Ascending aorta (tissue), 2 donors: Measurements from ENCODE around the gene ZBTB20. TPM values are rescaled to one million over a fixed set of nuclear protein-coding genes. Genes with fewer than 3 reads are reported as not detected.
A peak's percentile ranks its signal among the peaks of the same experiment; 100 is the strongest.

Experiments used
- DNase-seq, 2 donors: peaks; one replicate each; pipeline ENCODE4 v3.0.0-alpha.2; 2019; ENCODE audit warnings: low spot score in 2 of 2
- H3K27ac ChIP-seq, 2 donors: fragments of 200-600 bp; sonication (generic); one replicate each; pipeline ENCODE4 v1.5.1; 2016 to 2017; ENCODE audit warnings: mild to moderate bottlenecking in 1 of 2
- H3K27me3 ChIP-seq: fragments of 200-600 bp; sonication (generic); one replicate; pipeline ENCODE4 v1.5.1; 2017
- H3K36me3 ChIP-seq, 2 donors: fragments of 200-600 bp; sonication (generic); one replicate each; pipeline ENCODE4 v1.5.1; 2016
- H3K4me1 ChIP-seq, 2 donors: fragments of 200-600 bp; sonication (generic); one replicate each; pipeline ENCODE4 v1.5.1; 2016 to 2017; ENCODE audit warnings: mild to moderate bottlenecking in 1 of 2
- H3K4me3 ChIP-seq, 2 donors: fragments of 200-600 bp; sonication (generic); one replicate each; pipeline ENCODE4 v1.5.1; 2016 to 2017; ENCODE audit warnings: mild to moderate bottlenecking in 1 of 2
- H3K9me3 ChIP-seq, 2 donors: fragments of 200-600 bp; sonication (generic); one replicate each; pipeline ENCODE4 v1.5.1; 2016
- CTCF ChIP-seq, 3 experiments: fragments of 200-600 bp in 2 of 3; fragments of 450-650 bp in 1 of 3; sonication (generic) in 2 of 3; IDR thresholded peaks; one replicate each; pipeline ENCODE4 v1.5.1; 2016 to 2019; ENCODE audit warnings: antibody characterized with exemption in 3 of 3, mild to moderate bottlenecking in 1 of 3, moderate library complexity in 1 of 3
- intact Hi-C: fragments of 100-400 bp; cut with DNase I; formaldehyde crosslinking; loops from one replicate; pipeline ENCODE4 v1.15.1; 2023
- total RNA-seq: library from RNA; depleted of rRNA; stranded (reverse); fragments of >200 nt; gene quantifications from one replicate; pipeline ENCODE4 v1.1.0, GENCODE V29; 2016

The ZBTB20 gene
- total RNA-seq, 1 donor from 2014 or later: 60.3 TPM

GRCh38 chr3:114502204-114502603 lies 644.9 kb downstream of the ZBTB20 start:
- Histone ChIP-seq H3K4me1 (peaks cover 3 to 7% of the 10 kb centered on the region in 2 donors), H3K9me3 (no peaks in the 10 kb centered on the region), H3K27me3 (no peaks in the 10 kb centered on the region), H3K27ac (no peak overlapping the region), H3K4me3 (no peak overlapping the region), H3K36me3 (no peaks in the 10 kb centered on the region)
- DNase-seq: no peak
- no peak for TF ChIP-seq CTCF (IDR thresholded peaks at IDR 0.05)
- intact Hi-C loops: no loop called here

- no peak for DNase-seq
These were observed 647.1 kb downstream of the ZBTB20 start for GRCh38 chr3:114499976-114500375.

GRCh38 chr3:114498539-114499370 lies 648.3 kb downstream of the ZBTB20 start:
- no peak overlapping the region for H3K4me3 ChIP-seq
- H3K27me3 ChIP-seq: no peaks in the 10 kb centered on the region
- H3K4me1 ChIP-seq: peaks cover 3 to 10% of the 10 kb centered on the region in 2 donors
- intact Hi-C loops: no loop called here
- no peak overlapping the region for H3K27ac ChIP-seq
- no peaks in the 10 kb centered on the region for H3K9me3 ChIP-seq
- no peak for DNase-seq
- no peaks in the 10 kb centered on the region for H3K36me3 ChIP-seq
- TF ChIP-seq CTCF (IDR thresholded peaks at IDR 0.05): no peak

More at GRCh38 chr3:114499976-114500375, 647.1 kb downstream of the ZBTB20 start:
- Histone ChIP-seq H3K27ac (no peak overlapping the region), H3K4me1 (peaks cover 3 to 12% of the 10 kb centered on the region in 2 donors), H3K4me3 (no peak overlapping the region), H3K36me3 (no peaks in the 10 kb centered on the region), H3K9me3 (no peaks in the 10 kb centered on the region), H3K27me3 (no peaks in the 10 kb centered on the region)
- TF ChIP-seq CTCF (IDR thresholded peaks at IDR 0.05): no peak
- intact Hi-C loops: no loop called here

- H3K9me3 ChIP-seq: no peaks in the 10 kb centered on the region
- intact Hi-C loops: no loop called here
- peak overlapping the region in 1 of 2 donors; percentile 20 for H3K27ac ChIP-seq
- H3K4me1 ChIP-seq: peaks cover 3 to 10% of the 10 kb centered on the region in 2 donors
- no peak overlapping the region for H3K4me3 ChIP-seq
- no peaks in the 10 kb centered on the region for H3K27me3 ChIP-seq
- no peak for DNase-seq
- H3K36me3 ChIP-seq: no peaks in the 10 kb centered on the region
- TF ChIP-seq CTCF (IDR thresholded peaks at IDR 0.05): no peak
These were observed 650.2 kb downstream of the ZBTB20 start for GRCh38 chr3:114496874-114497273.

- Histone ChIP-seq H3K36me3 (no peaks in the 10 kb centered on the region), H3K4me3 (no peak overlapping the region), H3K27ac (peak overlapping the region in 1 of 2 donors; percentile 20), H3K9me3 (no peaks in the 10 kb centered on the region), H3K4me1 (peaks cover 3 to 10% of the 10 kb centered on the region in 2 donors), H3K27me3 (no peaks in the 10 kb centered on the region)
- DNase-seq: no peak
- no peak for TF ChIP-seq CTCF (IDR thresholded peaks at IDR 0.05)
- intact Hi-C loops: no loop called here
These were observed 650.6 kb downstream of the ZBTB20 start for GRCh38 chr3:114496466-114496865.
